NCI-H2107 treated with DMSO at 0.1 percent for 48 hours (cell line): ENCODE data around the gene EIF5B.
"Not testable (repeated sequence)": the region's sequence is repeated elsewhere in the genome, so short reads cannot be mapped to it uniquely, and the experiment has no call there.

Experiments used
- DNase-seq: peaks from one replicate; lab custom pipeline; 2025; ENCODE audit not compliant: unreplicated experiment; lab: John Stamatoyannopoulos, UW

The EIF5B gene, protein sequence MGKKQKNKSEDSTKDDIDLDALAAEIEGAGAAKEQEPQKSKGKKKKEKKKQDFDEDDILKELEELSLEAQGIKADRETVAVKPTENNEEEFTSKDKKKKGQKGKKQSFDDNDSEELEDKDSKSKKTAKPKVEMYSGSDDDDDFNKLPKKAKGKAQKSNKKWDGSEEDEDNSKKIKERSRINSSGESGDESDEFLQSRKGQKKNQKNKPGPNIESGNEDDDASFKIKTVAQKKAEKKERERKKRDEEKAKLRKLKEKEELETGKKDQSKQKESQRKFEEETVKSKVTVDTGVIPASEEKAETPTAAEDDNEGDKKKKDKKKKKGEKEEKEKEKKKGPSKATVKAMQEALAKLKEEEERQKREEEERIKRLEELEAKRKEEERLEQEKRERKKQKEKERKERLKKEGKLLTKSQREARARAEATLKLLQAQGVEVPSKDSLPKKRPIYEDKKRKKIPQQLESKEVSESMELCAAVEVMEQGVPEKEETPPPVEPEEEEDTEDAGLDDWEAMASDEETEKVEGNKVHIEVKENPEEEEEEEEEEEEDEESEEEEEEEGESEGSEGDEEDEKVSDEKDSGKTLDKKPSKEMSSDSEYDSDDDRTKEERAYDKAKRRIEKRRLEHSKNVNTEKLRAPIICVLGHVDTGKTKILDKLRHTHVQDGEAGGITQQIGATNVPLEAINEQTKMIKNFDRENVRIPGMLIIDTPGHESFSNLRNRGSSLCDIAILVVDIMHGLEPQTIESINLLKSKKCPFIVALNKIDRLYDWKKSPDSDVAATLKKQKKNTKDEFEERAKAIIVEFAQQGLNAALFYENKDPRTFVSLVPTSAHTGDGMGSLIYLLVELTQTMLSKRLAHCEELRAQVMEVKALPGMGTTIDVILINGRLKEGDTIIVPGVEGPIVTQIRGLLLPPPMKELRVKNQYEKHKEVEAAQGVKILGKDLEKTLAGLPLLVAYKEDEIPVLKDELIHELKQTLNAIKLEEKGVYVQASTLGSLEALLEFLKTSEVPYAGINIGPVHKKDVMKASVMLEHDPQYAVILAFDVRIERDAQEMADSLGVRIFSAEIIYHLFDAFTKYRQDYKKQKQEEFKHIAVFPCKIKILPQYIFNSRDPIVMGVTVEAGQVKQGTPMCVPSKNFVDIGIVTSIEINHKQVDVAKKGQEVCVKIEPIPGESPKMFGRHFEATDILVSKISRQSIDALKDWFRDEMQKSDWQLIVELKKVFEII

GRCh38 chr2:99337113-99338028 is at the start of gene EIF5B:
EIF5B (plus strand) TSS chr2:99337389; CDS start chr2:99337555, 166 bp downstream.
- DNase-seq, result peak; percentile 61

- no peak for DNase-seq
Measured at GRCh38 chr2:99297994-99298393, 39.2 kb upstream of the EIF5B start.

GRCh38 chr2:99299580-99299979 is 37.6 kb upstream of the EIF5B start:
- no peak for DNase-seq

GRCh38 chr2:99301097-99301496 is 36.1 kb upstream of the EIF5B start, which contains the start of gene LYG1:
LYG1 (minus strand) TSS chr2:99301197; CDS start chr2:99295670, 5,527 bp downstream.
- DNase-seq, result not testable (repeated sequence)

DNA sequence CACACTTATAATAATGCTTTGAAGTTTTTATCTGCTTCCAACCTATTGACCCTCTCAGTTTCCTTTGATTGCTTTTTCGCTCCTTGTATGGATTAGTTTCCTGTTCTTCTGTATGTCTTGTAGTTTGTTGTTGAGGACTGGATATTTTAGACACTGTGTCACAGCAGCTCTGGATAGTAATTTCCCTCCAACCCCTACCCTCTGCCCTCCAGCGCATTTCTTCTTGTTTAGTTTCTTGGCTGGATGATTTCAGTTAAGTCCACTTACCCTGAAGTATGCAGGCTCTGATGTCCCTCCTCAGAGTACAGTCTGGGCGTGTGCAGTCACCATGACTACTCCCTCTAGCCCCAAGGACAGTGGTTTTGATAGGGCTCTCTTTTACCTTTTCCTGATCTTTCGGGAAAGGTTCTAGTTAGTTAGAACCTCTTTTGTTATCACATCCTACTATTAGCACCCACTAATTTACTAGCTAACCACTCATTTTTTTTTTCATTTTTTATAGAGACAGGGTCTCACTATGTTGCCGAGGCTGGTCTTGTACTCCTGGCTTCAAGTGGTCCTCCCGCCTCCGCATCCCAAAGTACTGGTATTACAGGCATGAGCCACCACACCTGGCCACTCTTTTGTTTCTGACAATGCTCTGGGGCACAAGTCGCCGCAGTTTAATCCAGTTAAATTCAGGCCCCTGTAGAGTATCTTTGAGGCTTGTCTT is 19.9 kb upstream of the EIF5B start:
- DNase-seq, result no peak

- not testable (repeated sequence) for DNase-seq
Measured at GRCh38 chr2:99317873-99318200, 19.4 kb upstream of the EIF5B start.

DNA sequence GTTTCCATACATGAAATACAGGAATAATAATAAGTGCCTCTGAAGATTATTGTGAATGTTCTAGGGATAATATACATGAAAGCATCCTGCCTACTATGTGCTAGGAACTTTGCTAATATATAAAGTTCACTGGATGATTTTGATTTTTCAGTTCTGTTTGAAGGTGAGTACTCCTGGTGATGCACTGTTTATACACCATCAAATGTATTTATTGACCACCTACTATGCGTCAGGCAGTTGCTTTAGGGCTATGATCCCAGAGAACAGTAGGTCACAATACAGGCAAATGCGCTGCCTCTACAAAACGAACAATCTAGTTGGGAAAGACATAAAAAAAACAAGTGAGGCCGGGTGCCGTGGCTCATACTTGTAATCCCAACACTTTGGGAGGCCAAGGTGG is 11.8 kb upstream of the EIF5B start:
- DNase-seq, result no peak

DNA sequence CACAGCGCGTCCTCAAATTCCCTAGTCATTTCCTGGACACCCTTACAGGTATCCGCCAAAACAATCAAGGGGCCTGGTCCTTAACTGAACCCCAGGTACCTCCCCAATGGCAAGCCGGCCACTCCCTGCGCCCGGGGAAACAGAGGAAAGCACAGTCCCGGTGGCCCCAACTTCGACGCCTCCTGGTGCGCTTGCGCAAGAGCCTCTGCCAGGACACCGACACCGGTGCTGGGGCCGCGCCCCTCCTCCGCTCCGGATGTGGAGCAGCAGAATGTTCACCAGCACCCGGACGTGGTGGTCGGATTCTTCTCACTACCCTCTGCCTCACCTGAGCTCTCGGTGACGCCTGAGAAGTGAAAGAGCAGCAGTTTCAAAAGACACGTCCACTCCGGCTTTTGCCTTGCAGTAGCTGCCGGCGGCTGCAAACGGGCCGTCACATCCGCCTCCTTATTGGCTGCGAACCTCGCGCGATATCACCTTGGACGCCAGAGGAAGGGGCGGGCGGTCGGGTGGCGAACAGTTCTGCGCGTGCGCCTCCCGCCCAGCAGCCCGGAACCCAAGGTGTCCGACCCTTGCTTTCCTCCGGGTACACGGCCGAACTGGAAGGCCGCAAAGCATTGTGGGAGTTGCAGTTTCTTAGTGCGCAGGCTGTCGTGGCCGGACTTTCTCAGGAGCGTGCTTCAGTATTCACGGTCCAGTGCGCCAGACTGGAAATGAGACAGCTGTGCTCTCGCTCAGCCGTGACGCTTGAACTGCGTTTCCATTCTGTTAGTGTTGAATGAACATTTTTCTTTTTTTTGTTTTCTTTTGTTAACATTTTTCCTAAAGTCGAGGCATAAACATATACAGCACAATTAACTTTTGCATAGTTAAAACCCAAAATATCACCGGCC is 1.0 kb upstream of the EIF5B start, which contains the start of gene TXNDC9:
TSS of gene TXNDC9 (minus strand) at position 423 of the 893 bp plus-strand sequence. CDS start 3,123 bp downstream, outside the sequence.
- DNase-seq, result peak; percentile 96

GRCh38 chr2:99336804-99337112 is 431 bp upstream of the EIF5B start:
- peak; percentile 61 for DNase-seq

GRCh38 chr2:99338029-99338585 is 918 bp downstream of the EIF5B start:
- peak; percentile 16 for DNase-seq

DNA sequence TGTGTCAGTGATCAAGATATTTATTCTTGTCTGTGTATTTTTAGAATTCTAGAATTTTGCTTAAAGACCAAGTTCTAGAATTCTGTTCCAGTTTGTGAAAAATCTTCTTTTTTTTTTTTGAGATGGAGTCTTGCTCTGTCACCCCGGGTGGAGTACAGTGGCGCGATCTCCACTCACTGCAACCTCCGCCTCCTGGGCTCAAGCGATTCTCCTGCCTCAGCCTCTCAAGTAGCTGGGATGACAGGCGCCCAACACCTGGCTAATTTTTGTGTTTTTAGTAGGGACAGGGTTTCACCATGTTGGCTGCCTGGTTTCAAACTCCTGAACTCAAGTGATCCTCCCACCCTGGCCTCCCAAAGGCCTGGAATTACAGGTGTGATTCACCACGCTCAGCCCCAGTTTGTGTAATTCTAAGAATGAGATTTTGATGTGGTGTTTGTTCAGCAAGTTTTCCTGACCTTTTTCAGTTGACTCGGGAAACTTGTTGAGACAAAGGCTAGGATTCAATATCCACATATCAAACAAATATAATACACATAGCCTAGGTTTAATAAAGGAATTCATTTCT is 3.6 kb downstream of the EIF5B start:
- no peak for DNase-seq

GRCh38 chr2:99342536-99342935 is 5.3 kb downstream of the EIF5B start:
- no peak for DNase-seq

- DNase-seq, result not testable (repeated sequence)
Measured at GRCh38 chr2:99345446-99345845, 8.3 kb downstream of the EIF5B start.

DNA sequence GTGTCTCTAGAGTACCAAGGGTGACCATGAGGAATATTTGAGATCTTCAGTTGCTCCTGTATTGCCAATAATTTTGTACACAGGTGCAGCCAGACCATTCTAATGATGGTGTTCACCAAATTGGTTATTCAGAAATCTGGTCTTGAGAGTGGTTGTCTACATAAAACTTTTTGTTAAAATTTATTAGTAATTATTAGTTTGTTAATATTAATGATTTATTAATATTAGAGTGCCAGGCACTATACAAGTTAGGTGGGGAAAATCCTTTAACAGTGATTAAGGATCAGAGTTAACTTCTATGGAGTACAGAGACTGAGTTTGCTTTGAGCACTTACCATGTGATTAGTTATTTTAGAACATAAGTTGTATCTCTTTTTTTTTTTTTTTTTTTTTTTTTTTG is 9.0 kb downstream of the EIF5B start:
- DNase-seq, result no peak

DNA sequence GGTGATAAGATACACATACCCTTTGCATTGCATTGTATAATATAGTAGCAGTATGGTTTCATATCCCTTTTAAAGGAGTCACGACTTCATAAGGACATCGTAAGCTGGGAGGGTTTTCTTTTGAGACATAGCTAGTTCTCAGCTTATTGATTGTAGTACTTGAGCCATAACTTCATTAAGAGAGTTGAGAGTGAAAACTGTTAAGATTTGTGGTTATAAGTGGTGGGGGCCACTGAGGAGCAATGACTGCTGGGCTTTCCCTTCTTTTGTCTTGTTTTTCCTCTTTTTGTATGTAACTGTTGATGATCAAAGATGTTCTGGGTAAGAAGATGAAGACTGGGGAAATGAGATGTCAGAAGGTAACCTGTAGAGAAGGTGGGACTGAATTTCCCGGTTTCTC is 11.0 kb downstream of the EIF5B start:
- DNase-seq, result no peak

- DNase-seq, result no peak
Measured at GRCh38 chr2:99350194-99350593, 13.0 kb downstream of the EIF5B start.

GRCh38 chr2:99354070-99354469 is 16.9 kb downstream of the EIF5B start:
- DNase-seq, result no peak

GRCh38 chr2:99354825-99355224 is 17.6 kb downstream of the EIF5B start:
- DNase-seq, result not testable (repeated sequence)
